Stimulated activated CD8-positive, alpha-beta memory T cell treated with anti-CD3 and anti-CD28 coated beads, Interleukin-12 subunit alpha, Interleukin-12 subunit beta, amount 100 ng/mL, for 24 hours (primary cell): ENCODE results near the gene FAM131B.
"Not testable (repeated sequence)": the region's sequence is repeated elsewhere in the genome, so short reads cannot be mapped to it uniquely, and the experiment has no call there.

ENCODE experiments used
- DNase-seq: peaks from one replicate; pipeline ENCODE4 v3.0.0-alpha.2; 2020; ENCODE audit errors: extremely low read depth

The FAM131B gene

GRCh38 chr7:143362131-143363015, at the start of gene FAM131B:
TSS of gene FAM131B (minus strand) at chr7:143362713. CDS start at chr7:143362603, 110 bp downstream.
- no peak for DNase-seq

DNA sequence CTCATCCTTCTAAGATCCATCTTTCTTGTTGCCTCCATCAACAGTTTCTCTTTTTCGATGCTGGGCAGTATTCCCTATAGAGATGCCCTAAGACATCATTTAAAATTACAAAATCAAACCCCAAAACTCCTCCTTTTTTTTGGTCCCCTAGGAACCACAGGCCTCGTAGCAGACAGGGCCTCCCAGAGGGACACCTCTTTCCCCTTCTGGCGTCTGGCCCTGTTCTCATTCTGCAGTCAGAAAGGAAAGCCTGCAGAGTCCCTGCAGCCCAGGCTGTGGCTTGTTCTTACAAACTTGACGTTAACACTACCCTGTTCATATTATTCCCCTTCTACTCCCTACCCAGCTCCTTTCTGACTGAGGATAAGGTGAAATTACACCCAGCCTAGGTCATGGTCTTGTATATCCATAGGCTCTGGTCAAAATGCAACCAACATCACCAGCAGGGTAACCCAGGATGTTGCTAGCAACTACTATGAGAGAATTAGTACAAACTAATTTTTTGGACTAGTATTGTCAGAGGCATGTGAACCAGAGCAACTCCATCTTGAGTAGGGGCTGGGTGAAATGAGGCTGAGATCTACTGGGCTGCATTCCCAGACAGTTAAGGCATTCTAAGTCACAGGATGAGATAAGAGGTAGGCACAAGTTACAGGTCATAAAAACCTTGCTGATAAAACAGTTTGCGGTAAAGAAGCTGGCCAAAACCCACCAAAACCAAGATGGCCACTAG, 49.6 kb upstream of the FAM131B start:
- DNase-seq = no peak

GRCh38 chr7:143410521-143411004, 48.0 kb upstream of the FAM131B start:
- DNase-seq = no peak

GRCh38 chr7:143408686-143409561, 46.4 kb upstream of the FAM131B start, which contains the start of gene EPHA1:
TSS of gene EPHA1 (minus strand) at chr7:143408856. CDS start at chr7:143408805, 51 bp downstream.
- DNase-seq = no peak

- DNase-seq = no peak
Observed at GRCh38 chr7:143408252-143408685, 45.8 kb upstream of the FAM131B start.

DNA sequence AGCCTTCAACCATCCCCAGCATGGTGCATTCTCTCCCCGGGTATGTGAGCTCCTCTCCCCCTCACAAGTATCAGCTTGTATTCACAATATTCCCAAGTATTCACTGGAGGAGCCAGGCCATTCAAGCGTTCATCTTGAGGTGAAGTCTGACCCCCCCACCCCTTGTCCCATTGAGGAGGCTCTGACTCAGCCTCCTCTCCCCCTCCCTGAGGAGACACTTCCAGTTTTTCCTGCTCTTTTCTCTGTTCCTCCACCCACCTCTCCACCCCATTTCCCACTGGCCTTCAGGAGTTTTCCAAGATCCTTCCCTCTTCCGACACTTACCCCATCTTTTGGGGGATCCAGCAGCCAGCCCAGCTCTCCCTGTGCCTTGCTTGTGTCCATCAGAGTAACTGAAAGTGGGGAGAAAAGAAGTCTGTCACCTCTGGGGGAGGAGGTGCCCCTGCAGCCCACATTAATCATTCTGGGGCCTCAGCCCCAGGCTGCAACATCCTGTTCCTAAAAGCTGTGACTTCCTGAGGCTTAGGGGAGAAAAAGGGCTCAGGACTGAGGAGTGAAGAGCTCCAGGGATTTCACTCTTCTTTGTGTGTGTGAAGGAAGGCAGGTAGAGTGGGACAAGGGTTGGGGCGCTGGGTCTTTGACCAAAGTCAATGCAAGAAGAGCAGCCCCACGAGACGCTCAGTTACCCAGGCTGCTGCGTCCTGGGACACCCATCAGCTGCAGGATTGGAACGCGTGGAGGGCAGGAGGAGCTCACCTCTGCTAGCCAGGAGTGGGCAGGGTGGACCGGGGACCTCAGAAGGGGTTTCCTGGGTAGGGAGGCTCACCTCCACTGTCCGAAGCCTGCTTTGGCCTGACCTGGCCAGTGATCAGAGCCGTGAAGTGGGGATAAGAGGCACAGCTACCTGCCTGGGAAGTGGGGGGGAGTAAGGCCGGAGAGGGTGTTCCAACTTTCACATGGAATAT, 45.1 kb upstream of the FAM131B start:
- DNase-seq = no peak

- no peak for DNase-seq
Observed at GRCh38 chr7:143406002-143406357, 43.5 kb upstream of the FAM131B start.

DNA sequence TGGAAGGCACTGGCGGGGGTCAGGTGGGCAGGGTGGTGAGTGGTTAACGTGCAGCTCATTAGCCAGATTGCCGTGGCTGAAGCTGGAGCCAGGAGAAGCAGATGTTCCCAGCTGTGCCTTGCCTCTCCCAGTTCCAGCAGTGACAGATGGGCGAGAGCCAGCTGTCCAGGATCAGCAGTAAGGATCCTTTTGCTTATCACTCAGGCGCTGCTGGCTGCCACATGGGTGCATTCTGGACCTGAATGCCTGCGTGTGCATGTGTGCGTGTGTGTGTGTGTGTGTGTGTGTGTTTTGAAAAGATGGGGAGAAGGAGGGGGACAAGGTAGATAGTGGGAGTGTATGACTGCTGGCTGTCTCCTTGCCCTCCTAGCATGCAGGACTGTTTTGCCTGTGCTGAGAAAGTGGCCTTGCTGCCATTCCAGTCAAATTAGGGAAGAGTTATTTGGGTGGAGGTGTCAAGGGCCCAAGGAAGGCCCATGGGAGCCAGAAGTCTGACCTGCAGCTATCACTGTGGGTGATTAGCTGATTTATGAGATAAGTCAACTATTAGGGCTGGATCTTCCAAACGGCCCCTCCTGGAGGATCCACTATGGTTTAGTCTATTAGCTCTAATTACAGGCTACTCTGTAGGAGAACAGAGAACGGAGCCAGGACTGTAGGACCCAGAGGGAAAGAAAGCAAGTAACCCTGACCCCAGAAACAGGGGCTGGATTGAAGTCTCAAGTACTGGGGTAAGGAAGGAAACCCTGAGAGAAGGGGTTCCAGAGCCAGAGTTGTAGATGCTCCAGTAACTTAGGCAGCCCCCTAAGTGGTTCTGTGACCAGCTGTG, 42.9 kb upstream of the FAM131B start:
- no peak for DNase-seq

DNA sequence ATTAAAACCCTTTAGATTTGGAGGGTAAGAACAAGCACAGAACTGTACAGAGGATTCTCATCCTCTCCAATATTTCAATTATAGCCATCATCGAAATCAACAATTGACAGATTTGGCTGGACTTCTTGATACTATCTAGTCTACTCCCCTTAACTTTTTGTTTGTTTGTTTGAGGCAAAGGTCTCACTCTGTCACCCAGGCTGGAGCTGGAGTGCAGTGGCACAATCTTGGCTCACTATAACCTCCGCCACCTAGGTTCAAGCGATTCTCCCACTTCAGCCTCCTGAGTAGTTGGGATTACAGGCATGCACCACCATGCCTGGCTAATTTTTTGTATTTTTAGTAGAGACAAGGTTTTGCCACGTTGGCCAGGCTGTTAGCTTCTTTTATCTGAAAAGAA, 39.7 kb upstream of the FAM131B start:
- DNase-seq = not testable (repeated sequence)

GRCh38 chr7:143401265-143401664, 38.8 kb upstream of the FAM131B start:
- DNase-seq = no peak

DNA sequence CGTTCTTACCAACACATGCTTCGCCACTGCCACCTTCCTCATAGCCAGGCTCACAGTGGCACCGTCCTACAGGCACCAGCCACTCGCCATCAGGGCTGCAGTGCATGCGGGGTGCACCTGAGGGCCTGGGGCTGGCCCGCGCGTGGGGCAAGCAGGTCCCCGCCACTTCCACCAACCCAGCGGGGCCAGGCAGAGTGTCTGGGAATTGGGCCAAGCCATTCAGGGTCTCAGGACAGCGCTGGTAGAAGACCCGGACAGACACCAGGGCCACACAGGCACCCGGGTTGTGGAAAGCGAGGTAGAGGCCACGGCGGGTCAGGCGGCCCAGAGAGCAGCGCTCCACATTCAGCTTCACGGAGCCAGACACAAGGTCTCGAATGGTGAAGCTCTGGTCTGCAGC, 37.1 kb upstream of the FAM131B start:
- no peak for DNase-seq

GRCh38 chr7:143399151-143399550, 36.6 kb upstream of the FAM131B start:
- no peak for DNase-seq

GRCh38 chr7:143398616-143399015, 36.1 kb upstream of the FAM131B start:
- DNase-seq = no peak

DNA sequence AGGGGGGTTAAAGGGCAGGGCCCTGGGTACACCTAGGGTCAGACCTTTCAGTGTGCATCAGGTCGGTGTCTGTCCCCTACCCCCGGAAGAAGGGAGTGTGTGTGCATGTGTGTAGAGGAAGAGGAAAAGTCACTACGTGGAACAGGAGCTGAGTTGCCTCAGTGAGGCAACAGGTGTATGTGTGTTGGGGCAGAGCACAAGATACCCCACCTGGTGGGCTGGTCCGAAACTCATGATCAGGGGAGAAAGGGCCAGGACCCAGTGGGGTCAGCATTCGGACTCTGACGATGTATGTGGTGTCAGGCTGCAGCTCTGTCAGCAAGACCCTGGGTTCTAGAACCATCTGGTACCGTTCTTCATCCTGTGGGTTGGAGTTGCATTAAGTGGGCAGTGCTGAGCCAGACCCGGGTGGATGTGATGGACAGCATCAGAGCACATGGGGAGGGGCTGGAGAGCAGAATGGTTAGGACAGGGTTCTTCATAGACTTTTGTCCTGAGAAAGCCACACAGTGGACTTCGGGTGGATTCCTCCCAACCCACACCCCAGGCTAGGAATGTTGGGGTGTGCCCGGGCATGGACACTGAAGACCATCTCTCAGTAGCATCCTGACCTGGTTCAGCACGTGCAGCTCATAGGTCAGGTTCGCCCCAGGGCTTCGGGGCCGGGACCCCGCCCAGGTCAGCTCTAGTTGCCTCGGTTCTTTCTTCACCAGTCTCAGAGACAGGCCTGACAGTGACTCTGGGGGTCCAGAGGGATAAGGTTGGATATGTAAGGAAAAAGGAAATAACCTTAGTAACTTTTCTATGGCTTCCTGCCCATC, 35.4 kb upstream of the FAM131B start:
- no peak for DNase-seq

GRCh38 chr7:143396625-143397556, 34.4 kb upstream of the FAM131B start:
- DNase-seq = no peak

DNA sequence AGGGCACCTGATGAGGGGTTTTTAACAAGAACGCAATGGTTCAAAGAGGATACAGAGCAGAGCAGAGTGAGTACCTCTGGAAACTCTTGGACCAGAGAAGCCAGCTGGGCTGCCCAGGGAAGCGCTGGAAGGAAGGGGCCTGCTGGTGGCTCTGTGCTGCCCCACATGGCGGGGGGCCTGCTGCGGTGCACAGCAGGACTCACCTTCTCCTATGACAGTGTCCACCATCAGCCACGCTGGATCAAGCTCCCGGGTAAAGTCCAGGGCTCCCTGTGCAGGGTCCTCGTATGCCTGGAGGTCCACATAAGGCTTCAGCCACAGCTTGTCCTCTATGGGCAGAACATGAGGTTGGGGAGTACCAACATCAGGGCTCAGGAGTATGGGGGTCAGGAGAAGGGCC, 33.7 kb upstream of the FAM131B start:
- no peak for DNase-seq
